Measurements from ENCODE around the gene MTFP1.

The MTFP1 gene

DNA sequence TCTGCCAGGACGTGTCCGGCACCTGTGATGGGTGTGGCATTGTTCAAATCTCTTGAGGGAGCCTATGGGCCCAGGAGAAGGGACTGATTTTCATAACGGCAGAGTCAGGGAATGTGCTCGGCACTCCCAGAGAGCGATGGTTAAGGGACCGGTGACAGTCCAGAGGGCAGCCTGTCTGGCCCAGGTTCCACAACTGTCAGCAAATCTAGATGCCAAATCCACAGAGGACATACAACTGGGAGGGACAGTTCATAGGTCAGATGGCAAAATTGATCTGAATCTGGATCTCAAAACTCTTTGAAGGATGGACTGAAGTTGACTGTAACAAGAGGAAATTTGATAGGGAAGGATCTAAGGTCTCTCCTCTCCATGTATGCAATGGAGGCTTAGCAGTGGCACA is 21.3 kb upstream of the MTFP1 start:
- no peak overlapping the region for H3K4me3 ChIP-seq (ENCODE audit: insufficient read depth, low read length, poor library complexity, severe bottlenecking)
- H3K79me2 ChIP-seq (ENCODE audit: insufficient read depth, low read length): no peaks in the 10 kb centered on the region
- no peaks in the 10 kb centered on the region for H3K27me3 ChIP-seq (ENCODE audit: low read length)
- no peak overlapping the region for H3K27ac ChIP-seq (ENCODE audit: low read depth, low read length)
- H3K9ac ChIP-seq (ENCODE audit: low read length): no peak overlapping the region
- no peaks in the 10 kb centered on the region for H3K9me3 ChIP-seq (ENCODE audit: insufficient read depth, low read length)
- no peaks in the 10 kb centered on the region for H3F3A ChIP-seq (ENCODE audit: insufficient read depth)
- H3K4me2 ChIP-seq (ENCODE audit: low read depth, low read length, poor library complexity, severe bottlenecking): no peak overlapping the region
- H3K36me3 ChIP-seq (ENCODE audit: low read length): no peaks in the 10 kb centered on the region
- no peaks in the 10 kb centered on the region for H3K9me2 ChIP-seq (replicated peaks; ENCODE audit: insufficient read depth, low read length)
- TF ChIP-seq, protein P1, sequence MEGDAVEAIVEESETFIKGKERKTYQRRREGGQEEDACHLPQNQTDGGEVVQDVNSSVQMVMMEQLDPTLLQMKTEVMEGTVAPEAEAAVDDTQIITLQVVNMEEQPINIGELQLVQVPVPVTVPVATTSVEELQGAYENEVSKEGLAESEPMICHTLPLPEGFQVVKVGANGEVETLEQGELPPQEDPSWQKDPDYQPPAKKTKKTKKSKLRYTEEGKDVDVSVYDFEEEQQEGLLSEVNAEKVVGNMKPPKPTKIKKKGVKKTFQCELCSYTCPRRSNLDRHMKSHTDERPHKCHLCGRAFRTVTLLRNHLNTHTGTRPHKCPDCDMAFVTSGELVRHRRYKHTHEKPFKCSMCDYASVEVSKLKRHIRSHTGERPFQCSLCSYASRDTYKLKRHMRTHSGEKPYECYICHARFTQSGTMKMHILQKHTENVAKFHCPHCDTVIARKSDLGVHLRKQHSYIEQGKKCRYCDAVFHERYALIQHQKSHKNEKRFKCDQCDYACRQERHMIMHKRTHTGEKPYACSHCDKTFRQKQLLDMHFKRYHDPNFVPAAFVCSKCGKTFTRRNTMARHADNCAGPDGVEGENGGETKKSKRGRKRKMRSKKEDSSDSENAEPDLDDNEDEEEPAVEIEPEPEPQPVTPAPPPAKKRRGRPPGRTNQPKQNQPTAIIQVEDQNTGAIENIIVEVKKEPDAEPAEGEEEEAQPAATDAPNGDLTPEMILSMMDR (IDR thresholded peaks at IDR 0.05; ENCODE audit: insufficient read depth, low read length, poor library complexity, severe bottlenecking): no peak
- no peaks in the 10 kb centered on the region for H4K20me1 ChIP-seq (ENCODE audit: low read depth, low read length)
- no peak overlapping the region for H2AFZ ChIP-seq (ENCODE audit: low read depth, low read length, severe bottlenecking)

GRCh38 chr22:30405731-30406130 is 19.8 kb upstream of the MTFP1 start:
- H3K27ac ChIP-seq (ENCODE audit: low read depth, low read length): no peak overlapping the region
- H3F3A ChIP-seq (ENCODE audit: insufficient read depth): no peaks in the 10 kb centered on the region
- no peak overlapping the region for H2AFZ ChIP-seq (ENCODE audit: low read depth, low read length, severe bottlenecking)
- no peaks in the 10 kb centered on the region for H3K9me2 ChIP-seq (replicated peaks; ENCODE audit: insufficient read depth, low read length)
- no peaks in the 10 kb centered on the region for H4K20me1 ChIP-seq (ENCODE audit: low read depth, low read length)
- H3K9ac ChIP-seq (ENCODE audit: low read length): no peak overlapping the region
- no peaks in the 10 kb centered on the region for H3K9me3 ChIP-seq (ENCODE audit: insufficient read depth, low read length)
- no peak overlapping the region for H3K4me3 ChIP-seq (ENCODE audit: insufficient read depth, low read length, poor library complexity, severe bottlenecking)
- no peak for TF ChIP-seq EZH2phosphoT487 (conservative IDR thresholded peaks at IDR 0.05; ENCODE audit: low read length)
- TF ChIP-seq, protein P1 (IDR thresholded peaks at IDR 0.05; ENCODE audit: insufficient read depth, low read length, poor library complexity, severe bottlenecking): no peak
- no peak overlapping the region for H3K4me2 ChIP-seq (ENCODE audit: low read depth, low read length, poor library complexity, severe bottlenecking)
- no peaks in the 10 kb centered on the region for H3K27me3 ChIP-seq (ENCODE audit: low read length)
- no peaks in the 10 kb centered on the region for H3K79me2 ChIP-seq (ENCODE audit: insufficient read depth, low read length)
- no peaks in the 10 kb centered on the region for H3K36me3 ChIP-seq (ENCODE audit: low read length)

DNA sequence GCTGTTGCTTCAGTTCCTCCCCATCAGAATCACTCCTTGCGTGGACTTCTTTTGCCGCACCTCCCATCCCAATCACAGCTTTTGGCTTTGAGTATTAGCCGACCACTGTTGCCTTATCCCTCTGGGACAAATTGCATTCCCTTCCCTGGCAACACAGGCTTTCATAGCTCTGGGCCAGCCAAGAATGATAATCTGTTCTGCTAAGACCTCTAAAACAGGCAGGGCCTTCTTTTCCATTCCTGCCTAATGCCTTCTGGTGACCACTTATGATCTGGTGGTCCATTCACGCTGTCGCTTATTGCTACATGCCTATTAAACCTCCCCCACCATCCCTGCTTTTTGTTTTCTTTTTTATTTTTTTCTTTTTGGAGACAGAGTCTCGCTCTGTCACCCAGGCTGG is 19.2 kb upstream of the MTFP1 start:
- H3K79me2 ChIP-seq (ENCODE audit: insufficient read depth, low read length): no peaks in the 10 kb centered on the region
- no peaks in the 10 kb centered on the region for H3F3A ChIP-seq (ENCODE audit: insufficient read depth)
- no peaks in the 10 kb centered on the region for H4K20me1 ChIP-seq (ENCODE audit: low read depth, low read length)
- H3K27me3 ChIP-seq (ENCODE audit: low read length): no peaks in the 10 kb centered on the region
- H3K27ac ChIP-seq (ENCODE audit: low read depth, low read length): no peak overlapping the region
- no peaks in the 10 kb centered on the region for H3K36me3 ChIP-seq (ENCODE audit: low read length)
- H3K9me2 ChIP-seq (replicated peaks; ENCODE audit: insufficient read depth, low read length): no peaks in the 10 kb centered on the region
- no peak overlapping the region for H3K4me3 ChIP-seq (ENCODE audit: insufficient read depth, low read length, poor library complexity, severe bottlenecking)
- no peak overlapping the region for H3K9ac ChIP-seq (ENCODE audit: low read length)
- no peak overlapping the region for H3K4me2 ChIP-seq (ENCODE audit: low read depth, low read length, poor library complexity, severe bottlenecking)
- TF ChIP-seq, protein P1 (IDR thresholded peaks at IDR 0.05; ENCODE audit: insufficient read depth, low read length, poor library complexity, severe bottlenecking): no peak
- no peak for TF ChIP-seq EZH2phosphoT487 (conservative IDR thresholded peaks at IDR 0.05; ENCODE audit: low read length)
- H2AFZ ChIP-seq (ENCODE audit: low read depth, low read length, severe bottlenecking): no peak overlapping the region
- H3K9me3 ChIP-seq (ENCODE audit: insufficient read depth, low read length): no peaks in the 10 kb centered on the region
